Stimulated activated CD4-positive, alpha-beta T cell treated with anti-CD3 and anti-CD28 coated beads, Interleukin-1b, Interleukin-23, amount 100 ng/mL, for 4 hours (primary cell): ENCODE measurements around the gene ERC1.
"Not testable (repeated sequence)": the region's sequence is repeated elsewhere in the genome, so short reads cannot be mapped to it uniquely, and the experiment has no call there.

Source experiments
- DNase-seq, 2 donors: peaks; one replicate each; pipeline ENCODE4 v3.0.0-alpha.2; 2020; ENCODE audit warnings: low read depth in 2 of 2

Gene ERC1

GRCh38 chr12:1353451-1353850 lies 362.4 kb downstream of the ERC1 start:
- DNase-seq = no peak

DNA sequence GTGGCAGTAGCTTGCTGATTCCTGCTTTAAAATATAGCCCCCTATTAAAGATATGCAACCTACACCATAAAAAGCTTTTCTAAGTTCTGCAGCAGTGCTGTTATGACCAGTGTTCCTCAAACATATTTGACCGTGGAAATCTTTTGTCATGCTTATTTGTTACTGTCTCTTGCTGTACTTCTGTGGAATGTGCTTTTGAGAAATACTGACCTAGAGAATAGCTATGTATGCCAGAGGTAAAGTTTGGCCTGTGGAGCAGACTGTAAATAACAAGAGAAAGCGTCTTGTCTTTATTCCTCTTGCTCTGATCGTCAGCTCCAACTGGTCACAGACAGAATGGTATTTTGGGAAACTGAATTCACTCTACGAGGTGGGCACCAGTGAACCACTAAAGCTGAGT lies 364.4 kb downstream of the ERC1 start:
- no peak for DNase-seq

DNA sequence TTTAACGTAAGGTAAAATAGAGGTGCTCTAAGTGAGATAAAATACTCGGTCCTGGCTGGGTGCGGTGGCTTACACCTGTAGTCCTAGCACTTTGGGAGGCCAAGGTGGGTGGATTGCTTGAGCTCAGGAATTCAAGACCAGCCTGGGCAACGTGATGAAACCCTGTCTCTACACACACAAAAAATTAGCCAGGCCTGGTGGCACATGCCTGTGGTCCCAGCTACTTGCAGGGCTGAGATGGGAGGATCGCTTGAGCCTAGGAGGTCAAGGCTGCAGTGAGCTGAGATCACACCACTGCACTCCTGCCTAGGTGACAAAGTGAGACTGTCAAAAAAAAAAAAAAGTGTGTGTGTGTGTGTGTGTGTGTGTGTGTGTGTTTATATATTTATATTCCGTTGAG lies 364.8 kb downstream of the ERC1 start:
- not testable (repeated sequence) for DNase-seq

- no peak for DNase-seq
These were observed 365.3 kb downstream of the ERC1 start for GRCh38 chr12:1356285-1356684.

DNA sequence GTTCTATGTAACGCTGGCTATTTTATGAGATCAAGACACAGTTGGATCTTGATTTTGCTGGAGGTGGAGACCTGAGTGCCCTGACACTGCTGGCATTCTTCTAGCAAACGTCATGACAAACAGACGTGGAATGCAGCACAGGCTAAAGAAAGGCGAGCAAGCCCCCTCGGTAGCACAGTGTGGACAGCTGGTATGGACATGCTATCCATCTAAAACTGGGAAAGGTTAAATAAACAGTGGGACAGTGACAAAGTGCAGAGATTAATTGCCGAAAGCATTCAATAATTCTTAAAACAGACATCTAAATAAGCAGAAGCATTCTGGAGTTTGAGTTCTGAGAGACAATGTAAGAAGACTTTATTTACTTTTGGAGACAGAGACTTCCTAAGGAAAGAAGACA lies 366.1 kb downstream of the ERC1 start:
- no peak for DNase-seq

DNA sequence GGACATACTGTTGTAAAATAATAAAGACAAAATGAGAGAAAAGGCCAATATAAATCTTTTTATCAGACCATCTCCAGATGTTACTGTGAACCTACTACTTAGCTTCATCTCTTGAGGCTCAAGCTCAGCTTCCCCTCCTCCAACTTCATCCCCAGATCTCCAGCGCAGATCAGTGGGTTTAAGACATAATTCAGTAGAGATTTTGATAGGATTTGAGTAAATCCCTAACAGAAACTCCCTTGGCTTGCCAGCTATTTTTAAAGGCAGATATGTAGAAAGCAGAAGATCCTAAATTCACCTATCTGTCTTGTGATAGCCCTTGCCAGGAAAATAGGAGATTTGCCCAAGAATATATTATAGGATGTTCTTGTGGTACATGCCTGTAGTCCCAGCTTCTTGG lies 366.7 kb downstream of the ERC1 start:
- DNase-seq = no peak

DNA sequence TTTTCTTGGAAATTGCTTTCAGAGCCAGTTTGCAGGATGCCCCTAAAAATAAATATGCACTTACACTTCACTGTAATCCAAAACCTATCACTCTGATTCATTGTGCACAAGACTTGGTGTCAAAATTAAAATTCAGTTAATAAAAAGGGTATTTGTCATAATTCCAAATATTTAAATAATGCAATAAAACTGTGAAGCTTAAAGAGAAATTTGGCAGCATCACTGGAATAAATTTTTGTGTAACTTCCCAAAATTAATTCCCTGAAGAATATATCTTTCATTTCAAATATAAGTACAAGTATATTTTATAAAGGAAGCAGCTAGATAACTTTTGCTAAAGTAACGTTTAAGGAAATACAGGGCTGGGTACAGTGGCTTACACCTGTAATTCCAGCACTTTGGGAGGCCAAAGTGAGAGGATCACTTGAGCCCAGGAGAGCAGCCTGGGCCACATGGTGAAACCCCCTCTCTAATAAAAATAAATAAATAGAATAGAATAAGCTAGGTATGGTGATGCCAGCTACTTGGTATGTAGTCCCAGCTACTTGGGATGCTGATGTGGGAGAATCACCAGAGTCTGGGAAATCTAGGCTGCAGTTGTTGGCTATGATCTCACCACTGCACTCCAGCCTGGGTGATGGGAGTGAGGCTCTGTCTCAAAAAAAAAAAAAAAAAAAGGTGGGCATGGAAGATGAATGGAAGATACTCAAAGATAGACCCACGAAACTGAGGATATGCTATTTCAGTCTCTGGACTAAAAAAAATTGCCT lies 369.6 kb downstream of the ERC1 start:
- no peak for DNase-seq

DNA sequence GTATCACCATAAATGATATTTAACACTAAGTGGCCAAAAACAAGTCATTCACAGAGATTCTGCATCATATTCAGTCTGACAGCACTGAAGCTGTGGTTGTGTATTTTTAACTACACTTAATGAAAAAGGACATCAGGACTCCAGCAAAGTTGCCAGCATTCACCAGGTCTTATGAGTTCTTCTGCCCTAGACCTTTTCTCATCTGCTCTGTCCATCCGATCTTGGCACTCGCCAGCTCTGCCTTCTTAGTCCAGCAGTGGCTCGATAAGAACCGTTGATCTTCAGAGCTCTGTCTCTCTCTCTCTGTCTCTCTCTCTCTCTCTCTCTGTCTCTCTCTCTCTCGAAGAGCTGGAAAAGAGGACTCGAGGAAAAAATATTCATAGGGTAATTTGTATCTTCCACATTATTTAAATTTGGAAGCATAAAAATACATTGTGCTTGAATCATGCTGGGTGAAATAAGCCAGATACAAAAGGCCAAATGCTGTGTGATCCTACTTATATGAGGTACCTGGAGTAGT lies 371.2 kb downstream of the ERC1 start:
- no peak for DNase-seq

DNA sequence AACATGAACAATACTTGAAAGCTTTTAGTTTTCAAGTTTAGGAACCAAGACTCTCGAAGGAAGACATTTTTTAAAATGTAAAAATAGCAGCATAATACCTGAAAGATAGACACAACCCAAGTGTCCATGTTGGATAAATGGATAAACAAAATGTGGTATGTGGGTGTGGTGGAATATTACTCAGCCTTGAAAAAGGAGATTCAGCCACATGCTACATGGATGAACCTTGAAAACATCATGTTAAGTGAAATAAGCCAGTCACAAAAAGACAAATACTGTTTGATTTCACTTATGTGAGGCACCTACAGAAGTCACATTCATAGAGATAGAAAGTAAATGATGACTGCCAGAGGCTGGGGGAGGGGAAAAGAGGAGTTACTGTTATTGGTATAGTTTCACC lies 374.7 kb downstream of the ERC1 start:
- no peak for DNase-seq

- no peak for DNase-seq
These were observed 376.6 kb downstream of the ERC1 start for GRCh38 chr12:1367331-1368291.

- no peak for DNase-seq
These were observed 378.4 kb downstream of the ERC1 start for GRCh38 chr12:1369460-1369859.

GRCh38 chr12:1369938-1370500 lies 379.0 kb downstream of the ERC1 start:
- DNase-seq = no peak

GRCh38 chr12:1373901-1374735 lies 383.1 kb downstream of the ERC1 start:
- DNase-seq = no peak

DNA sequence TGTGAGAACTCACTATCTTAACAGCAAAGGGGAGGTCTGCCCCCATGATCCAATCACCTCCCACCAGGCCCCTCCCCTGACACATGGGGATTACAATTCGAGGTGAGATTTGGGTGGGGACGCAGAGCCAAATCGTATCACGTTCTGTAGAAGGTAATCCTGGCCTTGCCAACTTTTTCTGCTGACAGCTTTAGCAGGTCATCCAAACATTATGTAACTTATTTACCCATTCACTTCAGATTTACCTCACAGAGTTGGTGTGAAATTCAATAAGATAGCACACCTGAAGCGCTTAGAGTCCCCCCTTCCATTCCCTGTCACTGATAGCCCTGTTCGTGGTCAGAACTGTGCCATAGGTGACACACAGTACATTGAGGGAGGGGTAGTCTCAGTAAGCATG lies 384.3 kb downstream of the ERC1 start:
- no peak for DNase-seq

GRCh38 chr12:1377117-1377516 lies 386.1 kb downstream of the ERC1 start:
- DNase-seq = no peak

GRCh38 chr12:1377681-1378080 lies 386.7 kb downstream of the ERC1 start:
- DNase-seq = no peak

DNA sequence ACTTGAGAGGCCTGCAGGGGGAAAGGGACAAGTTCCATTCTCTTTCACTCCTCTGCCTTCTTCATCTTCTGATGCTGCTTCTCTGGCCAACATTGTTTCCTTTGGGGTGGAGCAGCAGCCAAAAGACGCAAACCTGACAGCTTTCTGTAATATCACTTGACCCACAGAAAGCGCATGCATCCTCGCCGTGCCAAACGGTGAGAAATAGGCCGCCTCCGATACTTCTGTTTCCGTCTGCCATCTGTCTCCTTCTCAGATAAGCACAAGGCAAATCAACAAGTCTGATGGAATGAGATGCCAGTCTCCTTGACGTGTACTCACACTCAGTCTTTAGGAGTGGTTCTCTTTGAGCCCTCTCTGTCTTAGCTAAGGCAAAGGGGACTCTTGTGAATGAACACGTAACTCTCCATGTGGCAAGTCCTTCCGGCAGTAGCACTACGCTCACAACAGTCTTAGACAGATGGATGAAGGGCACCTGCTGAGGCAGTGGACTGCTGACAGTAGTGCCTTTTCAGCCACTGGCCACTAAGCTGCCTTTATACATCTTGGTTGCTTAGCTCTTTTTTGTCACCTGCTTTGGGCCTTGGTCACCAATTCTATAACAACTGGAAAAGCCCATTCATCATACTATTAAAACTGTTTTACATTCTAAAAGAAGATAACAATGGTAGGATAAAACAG lies 389.3 kb downstream of the ERC1 start:
- no peak for DNase-seq

- DNase-seq = no peak
These were observed 391.1 kb downstream of the ERC1 start for GRCh38 chr12:1382151-1382550.

DNA sequence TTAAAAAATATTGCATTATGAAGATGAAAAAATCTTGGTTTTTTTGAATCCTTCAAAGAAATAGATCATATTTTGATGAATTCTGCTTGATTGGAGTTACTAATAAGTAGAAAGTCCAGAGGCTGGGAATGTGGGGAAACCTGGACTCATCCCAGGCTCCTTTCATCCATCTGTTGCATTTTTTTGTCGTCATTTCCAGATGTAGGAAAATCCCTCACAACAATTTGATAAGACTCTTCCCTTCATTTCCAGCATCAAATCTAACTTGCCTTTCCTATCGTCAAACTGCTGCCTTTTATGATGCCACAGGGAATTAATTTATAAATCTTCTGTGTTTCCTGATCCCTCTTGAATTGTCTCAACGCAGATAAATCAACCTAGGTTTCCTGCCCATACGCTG lies 391.8 kb downstream of the ERC1 start:
- DNase-seq = no peak

DNA sequence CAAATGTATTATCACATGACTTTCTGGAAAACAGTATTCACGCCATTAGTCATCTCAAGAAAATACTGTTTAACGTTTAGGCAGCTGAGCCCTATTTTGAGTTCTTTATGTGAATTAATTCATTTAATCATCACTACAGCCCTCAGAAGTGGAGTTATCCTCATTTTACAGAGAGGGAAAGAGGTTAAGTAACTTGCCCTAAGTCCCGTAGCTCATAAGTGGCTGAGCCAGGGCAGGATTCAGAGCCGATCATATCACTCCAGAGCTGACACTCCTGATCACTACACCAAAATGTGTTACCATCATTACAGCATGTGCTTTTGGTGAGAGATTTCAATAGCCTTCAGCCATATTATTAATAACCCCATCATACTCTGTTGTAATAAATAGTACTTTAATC lies 392.7 kb downstream of the ERC1 start:
- DNase-seq = no peak

DNA sequence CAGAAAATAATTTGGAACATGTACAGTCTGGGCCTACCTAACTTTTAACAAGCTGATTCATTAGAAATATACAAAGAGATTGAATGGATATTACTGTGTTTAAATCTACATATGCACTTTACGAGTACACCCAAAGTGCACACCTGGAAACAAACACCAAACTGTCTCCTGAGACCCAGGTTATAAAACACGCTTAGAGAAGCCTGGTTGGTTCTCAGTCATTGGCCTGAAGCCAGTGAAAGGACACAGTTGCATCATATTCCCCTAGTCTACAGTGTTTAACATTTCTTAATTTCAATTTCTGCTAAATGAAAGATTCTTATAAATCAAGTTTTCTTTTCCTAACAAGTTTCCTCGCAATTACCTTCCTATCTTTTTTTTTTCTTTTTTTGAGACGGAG lies 393.9 kb downstream of the ERC1 start:
- DNase-seq = no peak
